Esophagus muscularis mucosa (tissue), 3 donors: Measurements from ENCODE around the gene ATG3.

Source experiments
- EP300 ChIP-seq: sonication (generic); formaldehyde crosslinking; IDR thresholded peaks from one replicate; pipeline ENCODE4 v1.6.1; 2017; ENCODE audit warnings: antibody characterized with exemption
- POLR2A ChIP-seq: fragments of 450-650 bp; IDR thresholded peaks from one replicate; pipeline ENCODE4 v1.6.1; 2017; ENCODE audit warnings: antibody characterized with exemption, moderate library complexity, mild to moderate bottlenecking, low read depth
- POLR2AphosphoS5 ChIP-seq, 2 donors: sonication (generic); formaldehyde crosslinking; IDR thresholded peaks; one replicate each; pipeline ENCODE4 v1.6.1; 2017; ENCODE audit warnings: antibody characterized with exemption in 2 of 2

GRCh38 chr3:112497897-112498548, 63.7 kb downstream of the ATG3 start:
- TF ChIP-seq POLR2A (no peak), POLR2AphosphoS5 (IDR thresholded peaks at IDR 0.05) (no peak), EP300 (no peak)
